Osteoblast (primary cell): ENCODE data around the gene MPST. TPM values are rescaled to one million over a fixed set of nuclear protein-coding genes. Genes with fewer than 3 reads are reported as not detected.

ENCODE experiments used
- DNase-seq: peaks from one replicate; pipeline ENCODE4 v3.0.0; 2011; ENCODE audit warnings: low spot score, mixed read lengths; ENCODE audit not compliant: insufficient read length; ENCODE audit errors: missing footprints
- H2AFZ ChIP-seq: 2 replicates; pipeline ENCODE4 v1.6.0; 2011; ENCODE audit warnings: mild to moderate bottlenecking, low read length
- H3K27ac ChIP-seq: 2 replicates; pipeline ENCODE4 v1.5.1; 2011; ENCODE audit warnings: mild to moderate bottlenecking, low read depth, low read length, moderate library complexity
- H3K27me3 ChIP-seq: 2 replicates; pipeline ENCODE4 v1.6.0; 2012; ENCODE audit warnings: mild to moderate bottlenecking, control low read depth, inconsistent platforms, low read length, moderate library complexity; ENCODE audit not compliant: insufficient read depth
- H3K36me3 ChIP-seq: 2 replicates; pipeline ENCODE4 v1.5.1; 2011; ENCODE audit warnings: mild to moderate bottlenecking, low read length, control low read depth, moderate library complexity; ENCODE audit not compliant: insufficient read depth
- H3K4me1 ChIP-seq: 2 replicates; pipeline ENCODE4 v1.5.1; 2011; ENCODE audit warnings: mild to moderate bottlenecking, low read length, control low read depth, moderate library complexity; ENCODE audit not compliant: insufficient read depth
- H3K4me2 ChIP-seq: 2 replicates; pipeline ENCODE4 v1.6.0; 2011; ENCODE audit warnings: mild to moderate bottlenecking, low read length; ENCODE audit not compliant: insufficient read depth
- H3K4me3 ChIP-seq: fragments of 200-600 bp; sonication (generic); 3 replicates; pipeline ENCODE4 v1.5.1; 2012; ENCODE audit warnings: mild to moderate bottlenecking, low read length, inconsistent platforms; ENCODE audit not compliant: insufficient read depth
- H3K79me2 ChIP-seq: 2 replicates; pipeline ENCODE4 v1.6.0; 2012; ENCODE audit warnings: mild to moderate bottlenecking, low read length, control low read depth, inconsistent platforms; ENCODE audit not compliant: insufficient read depth
- H3K9me3 ChIP-seq: 2 replicates; pipeline ENCODE4 v1.5.1; 2011; ENCODE audit warnings: low read depth, low read length, control low read depth
- H4K20me1 ChIP-seq: 2 replicates; pipeline ENCODE4 v1.6.0; 2012; ENCODE audit warnings: mild to moderate bottlenecking, low read length, control low read depth; ENCODE audit not compliant: insufficient read depth
- CTCF ChIP-seq: IDR thresholded peaks from 2 replicates; pipeline ENCODE4 v1.5.1; 2011; ENCODE audit warnings: mild to moderate bottlenecking, low read depth, low read length, moderate library complexity; ENCODE audit errors: extremely low read depth
- total RNA-seq: library from RNA; depleted of rRNA; stranded (reverse); fragments of >200 nt; gene quantifications from 2 replicates; pipeline ENCODE4 v1.2.3, GENCODE V29; 2012

MPST gene
- total RNA-seq, 1 donor: 91.6 TPM

GRCh38 chr22:37068859-37069258, 49.3 kb downstream of the MPST start:
- Histone ChIP-seq H2AFZ (no peak overlapping the region), H3K79me2 (no peaks in the 10 kb centered on the region), H3K4me2 (no peak overlapping the region), H3K27ac (no peak overlapping the region), H3K4me1 (no peaks in the 10 kb centered on the region), H4K20me1 (peaks cover 3% of the 10 kb centered on the region), H3K4me3 (no peak overlapping the region), H3K9me3 (no peaks in the 10 kb centered on the region), H3K36me3 (no peaks in the 10 kb centered on the region), H3K27me3 (peaks cover 28% of the 10 kb centered on the region)
- DNase-seq: no peak
- no peak for TF ChIP-seq CTCF

DNA sequence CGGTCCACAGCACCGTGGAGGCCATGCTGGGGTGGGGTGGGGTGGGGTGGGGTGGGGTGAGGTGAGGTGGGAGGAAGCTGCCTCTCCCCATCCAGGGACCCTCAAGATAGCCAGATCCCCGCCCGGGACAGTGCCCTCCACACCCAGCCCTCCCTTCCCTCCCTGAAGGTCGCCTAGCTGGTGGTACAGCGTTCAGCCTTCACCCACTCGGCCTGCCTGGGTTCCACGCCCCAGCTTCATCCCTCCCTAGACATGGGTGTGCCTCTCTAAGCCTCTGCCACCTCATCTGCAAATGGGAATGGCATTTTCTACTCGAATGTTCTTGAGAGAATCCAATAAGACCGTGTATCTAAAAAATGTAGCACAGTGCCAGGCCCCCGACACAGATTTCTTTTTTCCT, 49.8 kb downstream of the MPST start:
- H3K4me3 ChIP-seq: no peak overlapping the region
- H3K79me2 ChIP-seq: no peaks in the 10 kb centered on the region
- H2AFZ ChIP-seq: no peak overlapping the region
- no peak for DNase-seq
- no peak overlapping the region for H3K27ac ChIP-seq
- H3K4me1 ChIP-seq: no peaks in the 10 kb centered on the region
- peaks cover 3% of the 10 kb centered on the region for H4K20me1 ChIP-seq
- H3K27me3 ChIP-seq: peaks cover 28% of the 10 kb centered on the region
- H3K36me3 ChIP-seq: no peaks in the 10 kb centered on the region
- TF ChIP-seq CTCF: no peak
- H3K4me2 ChIP-seq: no peak overlapping the region
- H3K9me3 ChIP-seq: no peaks in the 10 kb centered on the region

DNA sequence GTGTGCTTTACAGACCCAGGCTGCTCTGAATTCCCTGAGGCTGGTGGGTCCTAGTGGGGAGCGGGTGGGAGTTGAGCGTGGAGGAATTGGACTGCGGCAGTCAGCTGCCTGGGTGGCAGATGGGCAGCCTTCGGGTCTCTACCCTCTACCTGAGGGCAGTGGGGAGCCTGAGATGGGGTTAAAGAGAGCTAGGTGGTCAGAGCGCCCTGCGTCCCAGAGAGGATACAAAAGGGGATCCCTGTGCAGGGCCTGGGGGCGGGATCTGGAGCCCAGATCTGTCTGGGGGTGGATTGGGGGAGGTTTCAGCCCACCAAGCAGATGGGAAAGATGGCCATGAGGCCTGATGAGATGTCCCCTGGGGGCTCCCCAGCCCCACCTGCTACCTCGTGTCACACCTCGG, 50.2 kb downstream of the MPST start:
- no peaks in the 10 kb centered on the region for H3K79me2 ChIP-seq
- H3K27me3 ChIP-seq: peaks cover 28% of the 10 kb centered on the region
- peaks cover 3% of the 10 kb centered on the region for H4K20me1 ChIP-seq
- H3K27ac ChIP-seq: no peak overlapping the region
- H3K4me2 ChIP-seq: no peak overlapping the region
- TF ChIP-seq CTCF: no peak
- no peaks in the 10 kb centered on the region for H3K9me3 ChIP-seq
- no peak overlapping the region for H3K4me3 ChIP-seq
- H2AFZ ChIP-seq: no peak overlapping the region
- no peak for DNase-seq
- H3K4me1 ChIP-seq: no peaks in the 10 kb centered on the region
- no peaks in the 10 kb centered on the region for H3K36me3 ChIP-seq

DNA sequence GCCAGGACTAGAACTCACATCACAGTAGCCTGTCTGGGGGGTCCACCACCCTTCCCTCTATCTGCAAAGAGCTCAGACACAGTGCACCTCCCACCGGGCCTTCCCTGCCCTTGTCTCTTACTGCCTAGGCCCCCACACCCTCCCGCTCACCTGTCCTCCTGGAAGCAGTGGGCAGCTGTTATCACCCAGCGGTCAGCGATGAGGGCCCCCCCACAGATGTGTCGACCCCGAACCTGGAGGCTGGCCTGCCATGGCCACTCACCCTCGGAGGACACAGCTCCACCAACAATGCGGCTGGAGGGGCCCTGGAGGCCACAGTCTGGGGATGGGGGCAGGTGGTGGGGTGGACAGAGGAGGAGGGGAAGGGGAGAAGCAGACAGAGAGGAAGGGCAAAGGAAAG, 50.8 kb downstream of the MPST start:
- Histone ChIP-seq H4K20me1 (peaks cover 3% of the 10 kb centered on the region), H2AFZ (no peak overlapping the region), H3K4me2 (no peak overlapping the region), H3K4me3 (no peak overlapping the region), H3K27me3 (peaks cover 33% of the 10 kb centered on the region), H3K27ac (no peak overlapping the region), H3K79me2 (no peaks in the 10 kb centered on the region), H3K4me1 (no peaks in the 10 kb centered on the region), H3K9me3 (no peaks in the 10 kb centered on the region), H3K36me3 (no peaks in the 10 kb centered on the region)
- no peak for DNase-seq
- no peak for TF ChIP-seq CTCF
